IPS DF 6.9 (cell line): ENCODE measurements around the gene CSNK1G1.
"Not testable (repeated sequence)": the region's sequence is repeated elsewhere in the genome, so short reads cannot be mapped to it uniquely, and the experiment has no call there.

ENCODE experiments used
- DNase-seq: peaks from one replicate; pipeline ENCODE4 v3.0.0-alpha.2; 2013; ENCODE audit warnings: low read depth, low spot score
- H3K27ac ChIP-seq: one replicate; pipeline ENCODE4 v1.5.1; 2013; ENCODE audit warnings: low read length, control low read depth
- H3K27me3 ChIP-seq: 2 replicates; pipeline ENCODE4 v1.6.1; 2013; ENCODE audit warnings: mild to moderate bottlenecking, low read length; ENCODE audit not compliant: control insufficient read depth, insufficient read depth
- H3K36me3 ChIP-seq: 2 replicates; pipeline ENCODE4 v1.6.1; 2013; ENCODE audit warnings: low read length; ENCODE audit not compliant: control insufficient read depth, insufficient read depth
- H3K4me1 ChIP-seq: 2 replicates; pipeline ENCODE4 v1.6.1; 2013; ENCODE audit warnings: low read length; ENCODE audit not compliant: control insufficient read depth, insufficient read depth
- H3K4me3 ChIP-seq: 2 replicates; pipeline ENCODE4 v1.5.1; 2013; ENCODE audit warnings: mild to moderate bottlenecking, low read length
- H3K9me3 ChIP-seq: 2 replicates; pipeline ENCODE4 v1.6.1; 2013; ENCODE audit warnings: low read length, inconsistent platforms; ENCODE audit not compliant: control insufficient read depth, insufficient read depth
- WGBS: extraction: QIAGEN DNeasy Blood & Tissue Kit; methylation state at CpG from one replicate; pipeline ENCODE4 v1.1.7; 2013; ENCODE audit warnings: mixed read lengths, missing lambda C conversion rate; ENCODE audit not compliant: insufficient read length, insufficient coverage; 5-methylcytosine and 5-hydroxymethylcytosine counted together

The CSNK1G1 gene

DNA sequence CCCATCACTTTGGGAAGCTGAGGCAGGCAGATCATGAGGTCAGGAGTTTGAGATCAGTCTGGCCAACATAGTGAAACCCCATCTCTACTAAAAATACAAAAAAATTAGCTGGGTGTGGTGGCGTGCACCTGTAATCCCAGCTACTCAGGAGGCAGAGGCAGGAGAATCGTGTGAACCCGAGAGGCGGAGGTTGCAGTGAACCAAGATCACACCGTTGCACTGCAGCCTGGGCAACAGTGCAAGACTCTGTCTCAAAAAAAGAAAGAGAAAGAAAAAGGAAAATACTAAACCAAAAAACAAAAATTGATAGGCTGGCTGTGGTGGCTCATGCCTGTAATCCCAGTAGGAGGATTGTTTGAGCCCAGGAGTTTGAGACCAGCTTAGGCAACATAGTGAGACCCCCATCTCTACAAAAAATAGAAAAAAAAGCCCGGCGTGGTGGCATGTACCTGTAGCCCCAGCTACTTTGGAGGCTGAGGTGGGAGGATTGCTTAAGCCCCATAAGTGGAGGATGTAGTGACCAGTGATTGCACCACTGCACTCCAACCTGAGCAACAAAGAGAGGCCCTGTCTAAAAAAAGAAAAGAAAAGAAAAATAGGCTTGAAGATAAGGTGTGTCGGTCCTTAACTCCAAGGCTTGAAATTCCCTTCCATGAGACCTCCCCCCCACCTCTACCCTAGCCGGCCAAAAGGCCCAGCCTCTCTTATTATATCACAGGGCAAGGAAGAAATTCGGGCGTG, 24.3 kb upstream of the CSNK1G1 start:
- H3K27me3 ChIP-seq, H3K4me1 ChIP-seq, H3K36me3 ChIP-seq, H3K9me3 ChIP-seq, DNase-seq, H3K27ac ChIP-seq: not testable (repeated sequence)
- no CpG with 5 or more reads among the region's 11 CpGs for WGBS
- H3K4me3 ChIP-seq = peak overlapping the region; percentile 91; the same call in 1 of the 2 replicates

- H3K27ac ChIP-seq = no peak overlapping the region
- no CpG with 5 or more reads among the region's 9 CpGs for WGBS
Measured at GRCh38 chr15:64379216-64379960, 23.4 kb upstream of the CSNK1G1 start.

GRCh38 chr15:64373360-64373759, 17.4 kb upstream of the CSNK1G1 start:
- Histone ChIP-seq H3K9me3 (no peaks in the 10 kb centered on the region), H3K27me3 (no peaks in the 10 kb centered on the region), H3K4me1 (no peaks in the 10 kb centered on the region), H3K4me3 (no peak overlapping the region), H3K27ac (no peak overlapping the region), H3K36me3 (peaks cover 6% of the 10 kb centered on the region)
- no CpG with 5 or more reads among the region's 8 CpGs for WGBS
- no peak for DNase-seq

More at GRCh38 chr15:64379216-64379960, 23.4 kb upstream of the CSNK1G1 start:
- no peak for DNase-seq
- Histone ChIP-seq H3K27me3 (no peaks in the 10 kb centered on the region), H3K36me3 (peaks cover 2% of the 10 kb centered on the region; the same call in 1 of the 2 replicates), H3K4me3 (no peak overlapping the region), H3K4me1 (no peaks in the 10 kb centered on the region), H3K9me3 (no peaks in the 10 kb centered on the region)

GRCh38 chr15:64371383-64371782, 15.4 kb upstream of the CSNK1G1 start:
- H3K4me1 ChIP-seq, H3K9me3 ChIP-seq, H3K4me3 ChIP-seq, H3K27me3 ChIP-seq, DNase-seq, H3K27ac ChIP-seq, H3K36me3 ChIP-seq: not testable (repeated sequence)
- no CpG with 5 or more reads among the region's 8 CpGs for WGBS

- no CpG with 5 or more reads among the region's 2 CpGs for WGBS
- no peak overlapping the region for H3K27ac ChIP-seq
- no peaks in the 10 kb centered on the region for H3K9me3 ChIP-seq
- no peak for DNase-seq
- peaks cover 4% of the 10 kb centered on the region; the same call in 1 of the 2 replicates for H3K36me3 ChIP-seq
- H3K27me3 ChIP-seq = no peaks in the 10 kb centered on the region
- H3K4me1 ChIP-seq = no peaks in the 10 kb centered on the region
- no peak overlapping the region for H3K4me3 ChIP-seq
Measured at GRCh38 chr15:64369078-64369607, 13.2 kb upstream of the CSNK1G1 start.

DNA sequence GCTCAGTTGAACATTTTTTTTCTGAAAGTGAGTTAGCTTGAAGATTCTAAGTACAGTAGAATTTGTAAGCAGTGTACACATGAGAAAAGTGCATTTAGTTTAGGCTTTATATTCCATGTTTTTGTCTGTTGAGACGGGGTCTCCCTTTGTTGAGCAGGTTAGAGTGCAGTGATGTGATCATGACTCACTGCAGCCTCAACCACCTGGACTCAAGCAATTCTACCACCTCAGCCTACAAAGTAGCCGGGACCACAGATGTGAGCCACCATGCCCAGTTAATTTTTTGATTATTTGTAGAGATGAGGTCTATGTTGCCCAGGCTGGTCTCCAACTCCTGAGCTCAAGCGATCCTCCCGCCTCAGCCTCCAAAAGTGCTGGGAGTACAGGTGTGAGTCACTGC, 5.3 kb upstream of the CSNK1G1 start:
- Histone ChIP-seq H3K27ac (no peak overlapping the region), H3K4me3 (no peak overlapping the region), H3K36me3 (no peaks in the 10 kb centered on the region), H3K9me3 (no peaks in the 10 kb centered on the region), H3K27me3 (no peaks in the 10 kb centered on the region), H3K4me1 (no peaks in the 10 kb centered on the region)
- DNase-seq = no peak
- WGBS = no CpG with 5 or more reads among the region's 4 CpGs

DNA sequence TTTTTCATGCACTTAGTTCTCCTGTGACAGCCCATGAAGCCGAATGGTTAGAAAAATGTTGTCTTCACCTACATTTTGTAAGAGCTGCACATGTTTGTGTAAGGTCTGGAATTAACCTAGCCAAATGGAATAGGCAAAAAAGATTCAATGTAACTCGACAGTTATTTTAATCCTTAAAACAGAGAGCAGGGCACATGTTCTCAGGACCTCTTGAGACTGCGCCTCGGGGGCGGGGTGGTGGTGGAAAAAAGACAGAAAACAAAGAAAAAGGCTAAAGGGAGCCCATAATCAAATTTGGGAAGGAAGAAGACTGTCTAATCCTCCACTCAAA, 702 bp upstream of the CSNK1G1 start:
- no peaks in the 10 kb centered on the region for H3K4me1 ChIP-seq
- no peak overlapping the region for H3K27ac ChIP-seq
- no peaks in the 10 kb centered on the region for H3K27me3 ChIP-seq
- WGBS = no CpG with 5 or more reads among the region's 5 CpGs
- H3K4me3 ChIP-seq = no peak overlapping the region; the same call in 1 of the 2 replicates
- H3K36me3 ChIP-seq = no peaks in the 10 kb centered on the region
- no peaks in the 10 kb centered on the region for H3K9me3 ChIP-seq
- no peak for DNase-seq

- no peaks in the 10 kb centered on the region for H3K4me1 ChIP-seq
Measured at GRCh38 chr15:64355348-64355943, 527 bp downstream of the CSNK1G1 start.

DNA sequence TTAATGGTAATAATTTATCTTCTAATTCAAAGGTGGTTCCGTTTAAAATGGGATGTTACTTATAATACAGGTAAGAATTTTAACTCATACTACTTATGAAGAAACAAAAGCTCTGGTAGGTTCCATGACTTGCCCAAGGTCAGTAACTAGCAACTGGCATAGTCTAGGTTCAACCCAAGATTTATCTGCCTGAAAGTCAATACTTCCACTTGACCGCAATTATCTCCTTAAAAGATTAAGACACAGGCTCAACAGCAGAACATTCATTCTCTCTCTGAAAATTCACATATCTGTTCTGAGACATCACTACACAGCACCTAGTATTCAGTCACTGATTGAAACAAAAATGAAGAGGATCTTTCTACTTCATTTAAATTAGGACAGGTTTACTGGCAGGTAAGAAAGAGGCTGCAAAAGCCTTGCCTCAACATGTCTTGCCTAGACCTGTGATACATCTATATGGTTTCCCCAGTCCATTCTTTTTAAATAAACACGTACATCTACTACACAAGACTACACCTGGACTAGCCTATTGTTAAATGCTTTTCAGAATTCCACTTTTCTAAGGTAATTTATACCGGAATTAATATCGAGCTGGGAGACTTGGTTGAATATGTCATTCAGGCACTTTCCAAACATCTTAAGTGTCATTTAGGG, 1.2 kb downstream of the CSNK1G1 start:
- Histone ChIP-seq H3K36me3 (no peaks in the 10 kb centered on the region), H3K4me3 (peak overlapping the region; percentile 86; the same call in 1 of the 2 replicates), H3K27me3 (no peaks in the 10 kb centered on the region), H3K27ac (no peak overlapping the region), H3K4me1 (no peaks in the 10 kb centered on the region), H3K9me3 (no peaks in the 10 kb centered on the region)
- DNase-seq = no peak
- WGBS = no CpG with 5 or more reads among the region's 5 CpGs

More at GRCh38 chr15:64355348-64355943, 527 bp downstream of the CSNK1G1 start:
- no peaks in the 10 kb centered on the region for H3K27me3 ChIP-seq
- DNase-seq = no peak
- WGBS = no CpG with 5 or more reads among the region's 30 CpGs
- H3K36me3 ChIP-seq = no peaks in the 10 kb centered on the region
- no peaks in the 10 kb centered on the region for H3K9me3 ChIP-seq
- H3K27ac ChIP-seq = no peak overlapping the region
- peak overlapping the region; percentile 86; the same call in 1 of the 2 replicates for H3K4me3 ChIP-seq

GRCh38 chr15:64351265-64351664, 4.7 kb downstream of the CSNK1G1 start:
- H3K9me3 ChIP-seq = no peaks in the 10 kb centered on the region
- no peak for DNase-seq
- no peak overlapping the region for H3K27ac ChIP-seq

More at GRCh38 chr15:64351265-64351664, 4.7 kb downstream of the CSNK1G1 start:
- H3K36me3 ChIP-seq = no peaks in the 10 kb centered on the region
- no CpG with 5 or more reads among the region's 7 CpGs for WGBS
- H3K27me3 ChIP-seq = no peaks in the 10 kb centered on the region
- no peak overlapping the region for H3K4me3 ChIP-seq
- no peaks in the 10 kb centered on the region for H3K4me1 ChIP-seq
